ENCODE data around the gene SUPT4H1. TPM values are rescaled to one million over a fixed set of nuclear protein-coding genes. Genes with fewer than 3 reads are reported as not detected.
A peak's percentile ranks its signal among the peaks of the same experiment; 100 is the strongest.

The SUPT4H1 gene
- total RNA-seq, 1 donor from 2014 or later, result 82.1 TPM

GRCh38 chr17:58318065-58318481, 33.9 kb downstream of the SUPT4H1 start:
- DNase-seq, result peak; percentile 2
- H3K4me3 Mint-ChIP-seq (ENCODE audit: unreplicated experiment), result no peak overlapping the region
- H3K27me3 Mint-ChIP-seq (ENCODE audit: unreplicated experiment), result peaks cover 2% of the 10 kb centered on the region
- H3K4me1 Mint-ChIP-seq (ENCODE audit: low read depth, unreplicated experiment), result peaks cover 6% of the 10 kb centered on the region
- no peak for TF ChIP-seq CTCF (IDR thresholded peaks at IDR 0.05; ENCODE audit: partially characterized antibody, unreplicated experiment)
- H3K9me3 Mint-ChIP-seq (ENCODE audit: unreplicated experiment), result peaks cover 5% of the 10 kb centered on the region
- peaks cover 8% of the 10 kb centered on the region for H3K36me3 Mint-ChIP-seq (ENCODE audit: unreplicated experiment)
- no peak overlapping the region for H3K27ac Mint-ChIP-seq (ENCODE audit: unreplicated experiment)

GRCh38 chr17:58317421-58318064, 34.5 kb downstream of the SUPT4H1 start:
- H3K9me3 Mint-ChIP-seq (ENCODE audit: unreplicated experiment), result peaks cover 5% of the 10 kb centered on the region
- H3K4me3 Mint-ChIP-seq (ENCODE audit: unreplicated experiment), result no peak overlapping the region
- peak; percentile 36 for TF ChIP-seq CTCF (IDR thresholded peaks at IDR 0.05; ENCODE audit: partially characterized antibody, unreplicated experiment)

GRCh38 chr17:58316260-58316960, 35.6 kb downstream of the SUPT4H1 start:
- H3K27ac Mint-ChIP-seq (ENCODE audit: unreplicated experiment), result no peak overlapping the region
- no peak overlapping the region for H3K4me3 Mint-ChIP-seq (ENCODE audit: unreplicated experiment)
- H3K36me3 Mint-ChIP-seq (ENCODE audit: unreplicated experiment), result no peaks in the 10 kb centered on the region
- peaks cover 4% of the 10 kb centered on the region for H3K27me3 Mint-ChIP-seq (ENCODE audit: unreplicated experiment)
- H3K9me3 Mint-ChIP-seq (ENCODE audit: unreplicated experiment), result peaks cover 3% of the 10 kb centered on the region
- H3K4me1 Mint-ChIP-seq (ENCODE audit: low read depth, unreplicated experiment), result peaks cover 8% of the 10 kb centered on the region
- no peak for TF ChIP-seq CTCF (IDR thresholded peaks at IDR 0.05; ENCODE audit: partially characterized antibody, unreplicated experiment)
- DNase-seq, result peak; percentile 6

More at GRCh38 chr17:58317421-58318064, 34.5 kb downstream of the SUPT4H1 start:
- Mint-ChIP-seq H3K36me3 (ENCODE audit: unreplicated experiment) (peaks cover 8% of the 10 kb centered on the region), H3K27me3 (ENCODE audit: unreplicated experiment) (peaks cover 4% of the 10 kb centered on the region), H3K4me1 (ENCODE audit: low read depth, unreplicated experiment) (peaks cover 8% of the 10 kb centered on the region), H3K27ac (ENCODE audit: unreplicated experiment) (no peak overlapping the region)
- peak; percentile 49 for DNase-seq

GRCh38 chr17:58315750-58316149, 36.3 kb downstream of the SUPT4H1 start:
- no peak for DNase-seq
- peaks cover 8% of the 10 kb centered on the region for H3K4me1 Mint-ChIP-seq (ENCODE audit: low read depth, unreplicated experiment)
- peaks cover under 1% of the 10 kb centered on the region for H3K9me3 Mint-ChIP-seq (ENCODE audit: unreplicated experiment)
- peaks cover 4% of the 10 kb centered on the region for H3K27me3 Mint-ChIP-seq (ENCODE audit: unreplicated experiment)
- H3K36me3 Mint-ChIP-seq (ENCODE audit: unreplicated experiment), result no peaks in the 10 kb centered on the region
- no peak overlapping the region for H3K4me3 Mint-ChIP-seq (ENCODE audit: unreplicated experiment)
- no peak for TF ChIP-seq CTCF (IDR thresholded peaks at IDR 0.05; ENCODE audit: partially characterized antibody, unreplicated experiment)
- H3K27ac Mint-ChIP-seq (ENCODE audit: unreplicated experiment), result no peak overlapping the region

GRCh38 chr17:58315281-58315711, 36.7 kb downstream of the SUPT4H1 start:
- H3K9me3 Mint-ChIP-seq (ENCODE audit: unreplicated experiment), result no peaks in the 10 kb centered on the region
- TF ChIP-seq CTCF (IDR thresholded peaks at IDR 0.05; ENCODE audit: partially characterized antibody, unreplicated experiment), result no peak
- peaks cover 8% of the 10 kb centered on the region for H3K4me1 Mint-ChIP-seq (ENCODE audit: low read depth, unreplicated experiment)
- peaks cover 4% of the 10 kb centered on the region for H3K27me3 Mint-ChIP-seq (ENCODE audit: unreplicated experiment)
- no peaks in the 10 kb centered on the region for H3K36me3 Mint-ChIP-seq (ENCODE audit: unreplicated experiment)
- no peak overlapping the region for H3K27ac Mint-ChIP-seq (ENCODE audit: unreplicated experiment)
- peak; percentile 9 for DNase-seq
- no peak overlapping the region for H3K4me3 Mint-ChIP-seq (ENCODE audit: unreplicated experiment)

Data from glutamatergic neuron (in vitro differentiated cells).